Panc1 (cell line): ENCODE data around the gene GSS. TPM values are rescaled to one million over a fixed set of nuclear protein-coding genes. Genes with fewer than 3 reads are reported as not detected.

Source experiments
- ATAC-seq: fragments of 200-7000 bp; cut with Tn5 transposase; 2 replicates; pipeline ENCODE4 v1.9.1; 2020; ENCODE audit warnings: mild to moderate bottlenecking, moderate library complexity
- BruUV-seq: library from RNA; stranded (reverse); fragments of 400-500 nt; replicated peaks from 2 replicates; lab custom pipeline; 2021; lab: Mats Ljungman, UMichigan
- CTCF ChIA-PET: fragments of 300-600 bp; sonication (Branson Sonifier 250); formaldehyde crosslinking; loops from one replicate; lab custom pipeline; 2022; ENCODE audit warnings: antibody characterized with exemption; lab: Charles Lee
- POLR2A ChIA-PET: fragments of 300-600 bp; sonication (Branson Sonifier 250); formaldehyde crosslinking; loops from one replicate; lab custom pipeline; 2022; ENCODE audit warnings: antibody characterized with exemption; lab: Charles Lee
- DNase-seq: peaks from one replicate; pipeline ENCODE4 v3.0.0-alpha.2; 2010; ENCODE audit warnings: low read depth, low spot score
- H3K27ac ChIP-seq: 2 replicates; pipeline ENCODE4 v1.5.1; 2011; ENCODE audit warnings: mild to moderate bottlenecking, low read length, inconsistent platforms
- H3K27me3 ChIP-seq: fragments of 200-500 bp; sonication (Bioruptor generic); 2 replicates; pipeline ENCODE4 v1.6.0; 2014; ENCODE audit warnings: low read length, inconsistent platforms; ENCODE audit not compliant: control insufficient read depth, insufficient read depth
- H3K36me3 ChIP-seq: fragments of 200-500 bp; sonication (Bioruptor generic); 2 replicates; pipeline ENCODE4 v1.5.1; 2014; ENCODE audit warnings: inconsistent platforms, mild to moderate bottlenecking, low read length, moderate library complexity; ENCODE audit not compliant: control insufficient read depth, insufficient read depth
- H3K4me1 ChIP-seq: 2 replicates; pipeline ENCODE4 v1.5.1; 2011; ENCODE audit warnings: inconsistent platforms, mild to moderate bottlenecking, low read length, moderate library complexity; ENCODE audit not compliant: control insufficient read depth, insufficient read depth
- H3K4me3 ChIP-seq, 2 experiments: 2 replicates each; pipeline ENCODE4 v1.5.1; 2011 to 2012; ENCODE audit warnings: low read depth in 2 of 2, low read length in 2 of 2, mild to moderate bottlenecking in 2 of 2, inconsistent platforms in 1 of 2, moderate library complexity in 1 of 2
- H3K9me3 ChIP-seq: fragments of 200-500 bp; sonication (Bioruptor generic); 2 replicates; pipeline ENCODE4 v1.5.1; 2014; ENCODE audit warnings: low read depth, mild to moderate bottlenecking, inconsistent platforms, low read length, moderate library complexity; ENCODE audit not compliant: control insufficient read depth, insufficient read depth
- CTCF ChIP-seq: fragments of 450-650 bp; IDR thresholded peaks from 2 replicates; pipeline ENCODE4 v1.5.1; 2017; ENCODE audit warnings: mild to moderate bottlenecking
- POLR2AphosphoS5 ChIP-seq: IDR thresholded peaks from 2 replicates; pipeline ENCODE4 v1.6.1; 2012; ENCODE audit warnings: mild to moderate bottlenecking, low read depth, low read length, moderate library complexity
- REST ChIP-seq, 2 experiments: IDR thresholded peaks; 2 replicates each; pipeline ENCODE4 v1.6.1; 2011 to 2012; ENCODE audit warnings: low read depth in 2 of 2, control low read depth in 1 of 2, low read length in 1 of 2, mild to moderate bottlenecking in 1 of 2, moderate library complexity in 1 of 2; ENCODE audit not compliant: insufficient read depth in 1 of 2
- SIN3A ChIP-seq: IDR thresholded peaks from 2 replicates; pipeline ENCODE4 v1.6.1; 2012; ENCODE audit warnings: low read depth, mild to moderate bottlenecking, low read length, moderate library complexity, borderline replicate concordance; ENCODE audit not compliant: insufficient read depth
- TCF7L2 ChIP-seq: IDR thresholded peaks from 2 replicates; pipeline ENCODE4 v1.6.1; 2011; ENCODE audit warnings: mild to moderate bottlenecking, low read depth, low read length, inconsistent platforms
- in situ Hi-C: cut with HindIII; loops from 2 replicates; pipeline ENCODE4 v1.10.0; 2016; ENCODE audit warnings: low sequenced_read_pairs, low pct_unique_long_range_greater_than_20kb
- intact Hi-C: fragments of 100-400 bp; cut with micrococcal nuclease; formaldehyde crosslinking; loops from one replicate; pipeline ENCODE4 v1.10.0; 2022; ENCODE audit not compliant: unreplicated experiment
- total RNA-seq: library from RNA; stranded (reverse); gene quantifications from one replicate; pipeline ENCODE4 v1.2.1, GENCODE V29; 2021; ENCODE audit not compliant: unreplicated experiment

GSS gene
- total RNA-seq, 1 experiment from 2014 or later = 64.8 TPM

- no TSS peak for BruUV-seq
- Histone ChIP-seq H3K27ac (no peak overlapping the region), H3K27me3 (no peaks in the 10 kb centered on the region), H3K4me1 (no peaks in the 10 kb centered on the region), H3K4me3 (no peak overlapping the region), H3K9me3 (no peaks in the 10 kb centered on the region), H3K36me3 (no peaks in the 10 kb centered on the region)
- in situ Hi-C loops = no loop called here
- DNase-seq (no peak), ATAC-seq (no peak)
- intact Hi-C loops = no loop called here
- ChIA-PET CTCF (no interaction called here), POLR2A (no interaction called here)
- TF ChIP-seq REST (IDR thresholded peaks at IDR 0.05; ENCODE audit: insufficient read depth in 1 of 2, low read depth in 2 of 2, low read length in 1 of 2) = no peak
- no peak for TF ChIP-seq CTCF
- TF ChIP-seq TCF7L2 = no peak
- no peak for TF ChIP-seq SIN3A
- no peak for TF ChIP-seq POLR2AphosphoS5
Measured at GRCh38 chr20:34894723-34895122, 60.9 kb downstream of the GSS start.

GRCh38 chr20:34892671-34893070 is 62.9 kb downstream of the GSS start:
- Histone ChIP-seq H3K9me3 (no peaks in the 10 kb centered on the region), H3K27me3 (no peaks in the 10 kb centered on the region), H3K27ac (no peak overlapping the region), H3K4me3 (no peak overlapping the region), H3K36me3 (no peaks in the 10 kb centered on the region), H3K4me1 (no peaks in the 10 kb centered on the region)
- POLR2A ChIA-PET = no interaction called here
- in situ Hi-C loops = no loop called here
- no peak for TF ChIP-seq POLR2AphosphoS5
- TF ChIP-seq TCF7L2 = no peak
- TF ChIP-seq SIN3A = no peak
- no peak for TF ChIP-seq REST (IDR thresholded peaks at IDR 0.05; ENCODE audit: insufficient read depth in 1 of 2, low read depth in 2 of 2, low read length in 1 of 2)
- no peak for TF ChIP-seq CTCF
- intact Hi-C loops = no loop called here
- CTCF ChIA-PET = interaction anchor here (0.6 to 0.9 kb wide), 2 partner anchors 73 to 109 kb away, joined by 3 to 4 read pairs; no protein-coding TSS in a partner anchor
- no peak for ATAC-seq
- no peak for DNase-seq
- BruUV-seq = no TSS peak
